Smooth muscle cell (in vitro differentiated cells): Measurements from ENCODE around the gene SMIM12. TPM values are rescaled to one million over a fixed set of nuclear protein-coding genes. Genes with fewer than 3 reads are reported as not detected.

Experiments
- DNase-seq: peaks from one replicate; lab custom pipeline; 2025; ENCODE audit not compliant: unreplicated experiment; lab: John Stamatoyannopoulos, UW
- H2AFZ ChIP-seq: fragments of 200-600 bp; sonication (generic); 2 replicates; pipeline ENCODE4 v1.6.0; 2016; ENCODE audit warnings: antibody characterized with exemption, low read depth, mild to moderate bottlenecking
- H3F3A ChIP-seq: fragments of 200-600 bp; sonication (generic); 2 replicates; pipeline ENCODE4 v1.6.0; 2017; ENCODE audit warnings: antibody characterized with exemption, low read depth
- H3K27ac ChIP-seq: fragments of 200-600 bp; sonication (generic); 2 replicates; pipeline ENCODE4 v1.5.1; 2016; ENCODE audit warnings: low read depth, mild to moderate bottlenecking
- H3K27me3 ChIP-seq: fragments of 200-600 bp; sonication (generic); 2 replicates; pipeline ENCODE4 v1.6.1; 2016; ENCODE audit warnings: low read depth, mild to moderate bottlenecking
- H3K36me3 ChIP-seq: fragments of 200-600 bp; sonication (generic); 2 replicates; pipeline ENCODE4 v1.5.1; 2016; ENCODE audit warnings: low read depth
- H3K4me1 ChIP-seq: fragments of 200-600 bp; sonication (generic); 2 replicates; pipeline ENCODE4 v1.5.1; 2016; ENCODE audit warnings: low read depth
- H3K4me2 ChIP-seq: fragments of 200-600 bp; sonication (generic); 2 replicates; pipeline ENCODE4 v1.6.0; 2016; ENCODE audit warnings: mild to moderate bottlenecking
- H3K4me3 ChIP-seq: fragments of 200-600 bp; sonication (generic); 2 replicates; pipeline ENCODE4 v1.5.1; 2016; ENCODE audit warnings: mild to moderate bottlenecking
- H3K79me2 ChIP-seq: fragments of 200-600 bp; sonication (generic); 2 replicates; pipeline ENCODE4 v1.6.0; 2016; ENCODE audit warnings: low read depth, mild to moderate bottlenecking
- H3K9ac ChIP-seq: fragments of 200-600 bp; sonication (generic); 2 replicates; pipeline ENCODE4 v1.6.0; 2016; ENCODE audit warnings: low read depth
- H3K9me3 ChIP-seq: fragments of 200-600 bp; sonication (generic); replicated peaks from 2 replicates; pipeline ENCODE4 v1.5.1; 2016; ENCODE audit warnings: low read depth
- H4K20me1 ChIP-seq: fragments of 200-600 bp; sonication (generic); 2 replicates; pipeline ENCODE4 v1.6.0; 2016; ENCODE audit warnings: low read depth
- WGBS: methylation state at CpG from one replicate; pipeline ENCODE4 v1.1.7; 2016; ENCODE audit warnings: low lambda C conversion rate; 5-methylcytosine and 5-hydroxymethylcytosine counted together
- polyA plus RNA-seq: library from polyadenylated mRNA; unstranded; fragments of >200 nt; fragmentation: Nextera tagmentation; extraction: Ambion mirVana; gene quantifications from 2 replicates; pipeline ENCODE4 v1.2.1, GENCODE V29; 2016
- total RNA-seq: library from RNA; depleted of rRNA; stranded (reverse); fragments of >200 nt; gene quantifications from 2 replicates; pipeline ENCODE4 v1.2.3, GENCODE V29; 2014
- TF ChIP-seq, protein P1 (sequence below): fragments of 200-600 bp; sonication (generic); IDR thresholded peaks from 2 replicates; pipeline ENCODE4 v1.5.1; 2017; ENCODE audit warnings: borderline replicate concordance, mild to moderate bottlenecking, antibody characterized with exemption; ENCODE audit not compliant: insufficient read depth, poor library complexity, severe bottlenecking

The SMIM12 gene
- total and polyA plus RNA-seq, 2 experiments from 2014 or later, result 17.6 to 44.8 TPM

DNA sequence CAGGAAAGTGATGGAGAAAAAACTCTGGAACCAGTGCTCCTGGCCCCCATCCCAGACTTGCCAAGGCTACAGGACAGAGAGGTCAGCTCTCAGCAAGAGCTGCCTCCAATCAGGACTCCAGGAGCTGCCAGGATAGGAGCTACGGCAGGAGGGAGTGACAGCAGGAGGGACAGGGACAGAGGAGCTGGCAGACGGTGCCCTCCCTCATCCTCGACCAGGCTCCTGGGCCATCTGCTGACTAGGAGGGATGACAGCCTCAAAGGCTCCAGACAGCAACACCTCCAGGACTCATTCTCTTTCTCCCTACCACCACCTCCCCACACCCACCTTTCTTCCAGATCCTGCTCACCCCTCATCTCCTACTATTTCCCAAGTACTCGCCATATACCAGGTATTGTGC is 47.2 kb upstream of the SMIM12 start:
- Histone ChIP-seq H3K27ac (no peak overlapping the region), H3K4me1 (no peaks in the 10 kb centered on the region), H3K9ac (no peak overlapping the region), H3K79me2 (no peaks in the 10 kb centered on the region), H3F3A (no peaks in the 10 kb centered on the region), H3K4me3 (no peak overlapping the region), H3K36me3 (no peaks in the 10 kb centered on the region), H3K4me2 (no peak overlapping the region), H3K27me3 (peaks cover 3% of the 10 kb centered on the region), H2AFZ (no peak overlapping the region), H3K9me3 (no peaks in the 10 kb centered on the region), H4K20me1 (no peaks in the 10 kb centered on the region)
- DNase-seq, result no peak
- WGBS, result 80% methylated on average over 4 of the region's 4 CpGs
- TF ChIP-seq, protein P1, sequence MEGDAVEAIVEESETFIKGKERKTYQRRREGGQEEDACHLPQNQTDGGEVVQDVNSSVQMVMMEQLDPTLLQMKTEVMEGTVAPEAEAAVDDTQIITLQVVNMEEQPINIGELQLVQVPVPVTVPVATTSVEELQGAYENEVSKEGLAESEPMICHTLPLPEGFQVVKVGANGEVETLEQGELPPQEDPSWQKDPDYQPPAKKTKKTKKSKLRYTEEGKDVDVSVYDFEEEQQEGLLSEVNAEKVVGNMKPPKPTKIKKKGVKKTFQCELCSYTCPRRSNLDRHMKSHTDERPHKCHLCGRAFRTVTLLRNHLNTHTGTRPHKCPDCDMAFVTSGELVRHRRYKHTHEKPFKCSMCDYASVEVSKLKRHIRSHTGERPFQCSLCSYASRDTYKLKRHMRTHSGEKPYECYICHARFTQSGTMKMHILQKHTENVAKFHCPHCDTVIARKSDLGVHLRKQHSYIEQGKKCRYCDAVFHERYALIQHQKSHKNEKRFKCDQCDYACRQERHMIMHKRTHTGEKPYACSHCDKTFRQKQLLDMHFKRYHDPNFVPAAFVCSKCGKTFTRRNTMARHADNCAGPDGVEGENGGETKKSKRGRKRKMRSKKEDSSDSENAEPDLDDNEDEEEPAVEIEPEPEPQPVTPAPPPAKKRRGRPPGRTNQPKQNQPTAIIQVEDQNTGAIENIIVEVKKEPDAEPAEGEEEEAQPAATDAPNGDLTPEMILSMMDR, result no peak

DNA sequence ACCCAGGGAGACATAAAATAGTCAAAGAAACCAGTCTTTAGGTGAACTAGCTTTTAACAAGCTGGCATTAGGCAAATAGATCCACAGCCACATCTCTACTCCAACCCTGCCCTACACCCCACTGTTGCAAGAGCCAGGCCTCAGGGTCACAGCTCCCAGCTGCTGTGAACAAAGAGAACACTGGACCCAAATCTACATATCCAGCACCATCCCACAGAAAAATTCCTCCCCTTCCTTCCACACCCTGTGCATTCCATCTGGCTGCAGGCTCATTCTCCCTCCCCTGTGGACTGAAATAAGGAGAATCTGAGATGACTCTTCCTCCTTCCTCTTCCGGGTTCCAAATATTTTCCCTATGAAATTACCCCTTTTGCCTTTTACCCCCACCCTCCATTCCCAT is 46.7 kb upstream of the SMIM12 start:
- no peak overlapping the region for H3K9ac ChIP-seq
- TF ChIP-seq, protein P1, result no peak

DNA sequence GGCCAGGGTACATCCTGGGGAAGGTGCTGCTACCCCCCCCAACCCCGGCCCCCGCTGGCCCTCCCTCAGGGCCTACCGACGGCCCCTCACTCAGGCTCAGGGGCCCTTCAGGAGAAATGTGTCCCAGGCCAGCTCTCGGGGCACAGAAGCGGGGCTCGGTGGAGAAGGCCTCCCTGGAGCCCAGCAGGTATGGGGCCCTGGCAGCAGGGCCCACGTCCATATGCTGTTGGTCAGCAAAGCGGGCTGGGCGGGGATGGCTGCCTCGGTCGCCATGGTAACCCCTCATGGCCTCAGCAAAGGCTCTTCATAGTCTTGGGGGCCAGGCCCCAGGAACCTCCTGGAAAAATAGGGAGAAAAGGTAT is 45.5 kb upstream of the SMIM12 start:
- Histone ChIP-seq H3K4me3 (no peak overlapping the region), H3K27me3 (peaks cover 9% of the 10 kb centered on the region)
- TF ChIP-seq, protein P1, result no peak

More for the DNA sequence above, 46.7 kb upstream of the SMIM12 start:
- no peak for DNase-seq
- Histone ChIP-seq H3K27ac (no peak overlapping the region), H3K9me3 (no peaks in the 10 kb centered on the region), H3K4me2 (no peak overlapping the region), H3K4me3 (no peak overlapping the region), H3K79me2 (no peaks in the 10 kb centered on the region), H2AFZ (no peak overlapping the region), H3K4me1 (no peaks in the 10 kb centered on the region), H4K20me1 (no peaks in the 10 kb centered on the region), H3K27me3 (peaks cover 3% of the 10 kb centered on the region), H3K36me3 (no peaks in the 10 kb centered on the region), H3F3A (no peaks in the 10 kb centered on the region)
- 90% methylated on average over 1 of the region's 1 CpG for WGBS

More for the DNA sequence above, 45.5 kb upstream of the SMIM12 start:
- no peaks in the 10 kb centered on the region for H3K36me3 ChIP-seq
- no peak overlapping the region for H3K4me2 ChIP-seq
- WGBS, result 93% methylated on average over 11 of the region's 12 CpGs
- H4K20me1 ChIP-seq, result no peaks in the 10 kb centered on the region
- no peaks in the 10 kb centered on the region for H3K4me1 ChIP-seq
- H3K9me3 ChIP-seq, result no peaks in the 10 kb centered on the region
- H3K27ac ChIP-seq, result no peak overlapping the region
- DNase-seq, result no peak
- no peak overlapping the region for H3K9ac ChIP-seq
- no peaks in the 10 kb centered on the region for H3F3A ChIP-seq
- no peak overlapping the region for H2AFZ ChIP-seq
- H3K79me2 ChIP-seq, result no peaks in the 10 kb centered on the region
